CD14-positive monocyte (primary cell): ENCODE measurements around the gene MSI2. TPM values are rescaled to one million over a fixed set of nuclear protein-coding genes. Genes with fewer than 3 reads are reported as not detected.

Experiments
- DNase-seq, 3 donors: peaks; one replicate each; pipeline ENCODE4 v3.0.0-alpha.2; 2011 to 2022
- H2AFZ ChIP-seq: 2 replicates; pipeline ENCODE4 v1.6.0; 2012; ENCODE audit warnings: mild to moderate bottlenecking, low read depth, low read length, inconsistent platforms; ENCODE audit not compliant: insufficient read depth, poor library complexity, severe bottlenecking
- H3K27ac ChIP-seq, 2 donors: 1 replicate in 1 of 2; 2 replicates in 1 of 2; pipeline ENCODE4 v1.5.1; 2012 to 2013; ENCODE audit warnings: low read length in 2 of 2, control low read depth in 1 of 2, inconsistent platforms in 1 of 2, low read depth in 1 of 2, mild to moderate bottlenecking in 1 of 2
- H3K27me3 ChIP-seq, 2 donors: one replicate each; pipeline versions ENCODE4 v1.6.0 to v1.6.1; 2011 to 2013; ENCODE audit warnings: low read length in 2 of 2; ENCODE audit not compliant: control insufficient read depth in 2 of 2, insufficient read depth in 2 of 2
- H3K36me3 ChIP-seq, 2 donors: replicated peaks in 1 of 2; 1 replicate in 1 of 2; 2 replicates in 1 of 2; pipeline versions ENCODE4 v1.5.1 to v1.6.1; 2012 to 2013; ENCODE audit warnings: low read length in 2 of 2, control low read depth in 1 of 2, inconsistent platforms in 1 of 2, mild to moderate bottlenecking in 1 of 2; ENCODE audit not compliant: insufficient read depth in 2 of 2, control insufficient read depth in 1 of 2
- H3K4me1 ChIP-seq, 2 donors: 1 replicate in 1 of 2; 2 replicates in 1 of 2; pipeline versions ENCODE4 v1.5.1 to v1.6.1; 2012 to 2013; ENCODE audit warnings: low read length in 2 of 2, control low read depth in 1 of 2, inconsistent platforms in 1 of 2, mild to moderate bottlenecking in 1 of 2, moderate library complexity in 1 of 2; ENCODE audit not compliant: insufficient read depth in 2 of 2, control insufficient read depth in 1 of 2
- H3K4me2 ChIP-seq: replicated peaks from 2 replicates; pipeline ENCODE3; 2012; ENCODE audit warnings: low read length, moderate library complexity, mild to moderate bottlenecking; ENCODE audit not compliant: poor library complexity, severe bottlenecking; ENCODE audit errors: extremely low read depth
- H3K4me3 ChIP-seq, 3 experiments: fragments of 200-600 bp in 1 of 3; sonication (generic) in 1 of 3; replicated peaks in 1 of 3; 1 replicate in 2 of 3; 2 replicates in 1 of 3; pipeline ENCODE4 v1.5.1; 2011 to 2013; ENCODE audit warnings: low read length in 3 of 3, mild to moderate bottlenecking in 3 of 3, control low read depth in 2 of 3, low read depth in 2 of 3, inconsistent platforms in 1 of 3, moderate library complexity in 1 of 3
- H3K79me2 ChIP-seq: 2 replicates; pipeline ENCODE4 v1.6.0; 2012; ENCODE audit warnings: mild to moderate bottlenecking, control low read depth, inconsistent platforms, low read length, moderate library complexity; ENCODE audit not compliant: insufficient read depth
- H3K9ac ChIP-seq: 2 replicates; pipeline ENCODE4 v1.6.0; 2017; ENCODE audit warnings: low read length, mild to moderate bottlenecking; ENCODE audit not compliant: insufficient read depth, poor library complexity, severe bottlenecking
- H3K9me3 ChIP-seq, 2 donors: replicated peaks in 1 of 2; 1 replicate in 1 of 2; 2 replicates in 1 of 2; pipeline versions ENCODE4 v1.5.1 to v1.6.1; 2012 to 2013; ENCODE audit warnings: low read length in 2 of 2, control low read depth in 1 of 2; ENCODE audit not compliant: control insufficient read depth in 1 of 2, insufficient read depth in 1 of 2
- H4K20me1 ChIP-seq: 2 replicates; pipeline ENCODE4 v1.6.0; 2012; ENCODE audit warnings: mild to moderate bottlenecking, low read length, control low read depth, moderate library complexity; ENCODE audit not compliant: insufficient read depth
- H3K27ac Mint-ChIP-seq, 7 donors: one replicate each; pipeline ENCODE4 v1.8.0; 2020; ENCODE audit warnings: mild to moderate bottlenecking in 7 of 7, mixed read lengths in 7 of 7, moderate library complexity in 6 of 7, inconsistent platforms in 2 of 7
- H3K27me3 Mint-ChIP-seq, 3 donors: one replicate each; pipeline ENCODE4 v1.8.0; 2021 to 2022; ENCODE audit warnings: low read depth in 3 of 3, mild to moderate bottlenecking in 3 of 3, mixed read lengths in 3 of 3, moderate library complexity in 3 of 3, inconsistent platforms in 1 of 3
- H3K36me3 Mint-ChIP-seq, 2 donors: one replicate each; pipeline ENCODE4 v1.8.0; 2020; ENCODE audit warnings: mixed read lengths in 2 of 2, inconsistent platforms in 1 of 2, mild to moderate bottlenecking in 1 of 2
- H3K4me1 Mint-ChIP-seq: one replicate; pipeline ENCODE4 v1.8.0; 2020; ENCODE audit warnings: mild to moderate bottlenecking, mixed read lengths
- H3K4me3 Mint-ChIP-seq, 2 donors: one replicate each; pipeline ENCODE4 v1.8.0; 2020; ENCODE audit warnings: mild to moderate bottlenecking in 2 of 2, mixed read lengths in 2 of 2, moderate library complexity in 1 of 2
- H3K9me3 Mint-ChIP-seq, 7 donors: one replicate each; pipeline ENCODE4 v1.8.0; 2020 to 2022; ENCODE audit warnings: mixed read lengths in 7 of 7, mild to moderate bottlenecking in 6 of 7, moderate library complexity in 6 of 7, inconsistent platforms in 2 of 7
- CTCF ChIP-seq: fragments of 200-600 bp; IDR thresholded peaks from one replicate; pipeline ENCODE4 v1.8.0; 2022; ENCODE audit warnings: antibody characterized with exemption, mild to moderate bottlenecking
- WGBS: methylation state at CpG from one replicate; pipeline ENCODE4 v1.1.5; 2013; ENCODE audit warnings: missing lambda C conversion rate; ENCODE audit not compliant: insufficient coverage; 5-methylcytosine and 5-hydroxymethylcytosine counted together
- intact Hi-C, 2 donors: fragments of 100-400 bp; cut with micrococcal nuclease; formaldehyde crosslinking; loops; one replicate each; pipeline versions ENCODE4 v1.15.0 to v1.15.1; 2023
- polyA plus RNA-seq, 3 donors: library from polyadenylated mRNA; depleted of rRNA in 1 of 3; unstranded in 2 of 3; stranded (reverse) in 1 of 3; fragments of 300-500 nt in 2 of 3; fragments of >200 nt in 1 of 3; fragmentation: Illumina TruSeq in 2 of 3; gene quantifications; 1 replicate in 2 of 3; 2 replicates in 1 of 3; pipeline ENCODE4 v1.2.3, GENCODE V29; 2012 to 2021

Gene MSI2
- polyA plus RNA-seq, 3 donors: 0.20 to 6.6 (median 0.37) TPM

DNA sequence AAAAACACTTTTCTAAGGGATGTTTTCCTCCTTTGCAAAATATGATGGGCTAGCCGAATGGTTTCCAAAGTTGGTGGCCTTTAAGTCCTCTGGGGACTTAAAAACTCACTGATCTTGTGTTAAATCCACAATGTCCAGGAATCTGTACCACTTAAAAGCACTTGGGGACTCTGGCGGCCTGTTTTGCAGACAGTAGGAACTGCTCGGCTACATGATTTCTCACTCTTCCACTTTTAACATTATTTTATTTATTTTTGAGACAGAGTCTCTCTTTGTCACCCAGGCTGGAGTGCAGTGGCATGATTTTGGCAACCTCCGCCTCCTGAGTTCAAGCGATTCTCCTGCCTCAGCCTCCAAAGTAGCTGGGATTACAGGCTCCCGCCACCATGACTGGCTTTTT is 9.1 kb upstream of the MSI2 start:
- no peak for TF ChIP-seq CTCF
- no peak overlapping the region for H3K9ac ChIP-seq
- intact Hi-C loops: no loop called here
- Mint-ChIP-seq H3K4me3 (no peak overlapping the region), H3K4me1 (peaks cover under 1% of the 10 kb centered on the region), H3K27me3 (peaks cover 0 to 4% (median 4%) of the 10 kb centered on the region in 3 donors), H3K36me3 (no peaks in the 10 kb centered on the region), H3K9me3 (peaks cover 0 to 4% (median 2%) of the 10 kb centered on the region in 7 donors), H3K27ac (no peak overlapping the region)
- DNase-seq: no peak
- no peak overlapping the region for H3K4me2 ChIP-seq
- no peak overlapping the region for H2AFZ ChIP-seq
- WGBS: 96% methylated on average over 3 of the region's 6 CpGs
- no peaks in the 10 kb centered on the region for H3K36me3 ChIP-seq
- H3K4me1 ChIP-seq: no peaks in the 10 kb centered on the region
- no peaks in the 10 kb centered on the region for H3K27me3 ChIP-seq
- H3K4me3 ChIP-seq: no peak overlapping the region
- H3K27ac ChIP-seq: no peak overlapping the region
- no peaks in the 10 kb centered on the region for H4K20me1 ChIP-seq
- H3K9me3 ChIP-seq: no peaks in the 10 kb centered on the region
- H3K79me2 ChIP-seq: no peaks in the 10 kb centered on the region

DNA sequence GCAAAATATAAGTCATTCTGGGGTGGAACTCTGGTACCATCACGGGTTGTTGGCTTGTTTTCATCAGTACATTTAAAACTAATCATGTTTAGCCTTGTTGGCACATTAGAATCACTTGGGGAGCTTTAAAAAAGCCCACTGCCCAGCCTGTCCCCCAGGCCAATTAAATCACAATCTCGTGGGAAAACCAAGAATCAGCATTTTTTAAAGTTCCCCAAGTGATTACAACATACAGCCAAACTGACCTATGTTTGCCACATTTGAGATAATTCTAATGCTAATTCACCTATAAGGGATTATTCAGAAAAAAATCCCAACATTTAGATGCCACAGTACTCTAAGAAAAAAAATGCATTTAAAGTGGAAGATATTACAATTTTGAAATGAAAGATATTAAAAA is 8.4 kb upstream of the MSI2 start:
- DNase-seq: no peak
- WGBS: 100% methylated on average over 1 of the region's 2 CpGs
- intact Hi-C loops: no loop called here

More for the DNA sequence above, 8.4 kb upstream of the MSI2 start:
- H3K9ac ChIP-seq: no peak overlapping the region
- no peak for TF ChIP-seq CTCF
- no peak overlapping the region for H3K4me3 ChIP-seq
- H3K27me3 ChIP-seq: no peaks in the 10 kb centered on the region
- H3K4me2 ChIP-seq: no peak overlapping the region
- Mint-ChIP-seq H3K4me3 (no peak overlapping the region), H3K36me3 (no peaks in the 10 kb centered on the region), H3K27ac (no peak overlapping the region), H3K9me3 (peaks cover 0 to 4% (median 2%) of the 10 kb centered on the region in 7 donors), H3K27me3 (peaks cover 0 to 4% (median 3%) of the 10 kb centered on the region in 3 donors), H3K4me1 (no peaks in the 10 kb centered on the region)
- no peaks in the 10 kb centered on the region for H3K79me2 ChIP-seq
- H3K9me3 ChIP-seq: no peaks in the 10 kb centered on the region
- H3K4me1 ChIP-seq: no peaks in the 10 kb centered on the region
- H3K36me3 ChIP-seq: no peaks in the 10 kb centered on the region
- no peak overlapping the region for H2AFZ ChIP-seq
- no peaks in the 10 kb centered on the region for H4K20me1 ChIP-seq
- H3K27ac ChIP-seq: no peak overlapping the region
